Measurements from ENCODE around the gene BTBD17. TPM values are rescaled to one million over a fixed set of nuclear protein-coding genes. Genes with fewer than 3 reads are reported as not detected.

The BTBD17 gene
- total and polyA plus RNA-seq, 2 experiments from 2014 or later = 0.39 to 1.3 TPM

DNA sequence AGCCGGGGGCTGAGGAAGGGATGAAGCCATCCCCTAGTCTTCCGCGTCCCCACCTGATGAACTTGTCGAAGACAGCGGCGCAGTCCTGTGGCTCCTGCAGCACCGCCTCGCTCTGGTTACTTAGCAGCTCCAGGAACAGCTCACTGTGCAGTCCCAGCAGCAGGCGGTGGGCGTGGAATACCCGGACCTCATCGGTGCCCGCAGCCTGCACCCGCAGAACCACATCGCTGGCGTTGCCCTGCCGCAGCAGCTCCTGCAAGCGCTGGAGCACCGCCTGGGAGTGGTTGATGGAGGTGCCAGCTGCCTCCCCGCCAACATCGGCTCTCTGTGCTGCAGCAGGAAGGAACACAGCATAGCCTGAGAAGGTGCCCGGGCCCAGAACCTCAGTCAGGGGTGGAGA, 1.8 kb downstream of the BTBD17 start:
- Histone ChIP-seq H3K36me3 (replicated peaks; ENCODE audit: insufficient read depth, low read depth) (no peaks in the 10 kb centered on the region), H3K4me1 (ENCODE audit: insufficient read depth) (no peaks in the 10 kb centered on the region), H3K9me3 (ENCODE audit: low read depth) (no peaks in the 10 kb centered on the region), H2AFZ (no peak overlapping the region), H3K27me3 (peaks cover 21% of the 10 kb centered on the region), H3K27ac (no peak overlapping the region), H3K9me2 (replicated peaks; ENCODE audit: insufficient read depth) (no peaks in the 10 kb centered on the region), H4K20me1 (ENCODE audit: insufficient read depth, poor library complexity, severe bottlenecking) (no peaks in the 10 kb centered on the region), H3K79me2 (no peaks in the 10 kb centered on the region), H3K4me3 (no peak overlapping the region), H3K4me2 (no peak overlapping the region)
- DNase-seq (ENCODE audit: low spot score) = no peak
- TF ChIP-seq EZH2phosphoT487 (IDR thresholded peaks at IDR 0.05; ENCODE audit: low read depth, severe bottlenecking, unreplicated experiment) (no peak), EZH2 (IDR thresholded peaks at IDR 0.05; ENCODE audit: borderline replicate concordance) (no peak), CTCF (IDR thresholded peaks at IDR 0.05; ENCODE audit: poor library complexity) (no peak)
- WGBS (ENCODE audit: low lambda C conversion rate, missing lambda C conversion rate) = 97% methylated on average over 21 of the region's 22 CpGs

- TF ChIP-seq EZH2 (IDR thresholded peaks at IDR 0.05; ENCODE audit: borderline replicate concordance) (no peak), CTCF (IDR thresholded peaks at IDR 0.05; ENCODE audit: poor library complexity) (no peak), EZH2phosphoT487 (IDR thresholded peaks at IDR 0.05; ENCODE audit: low read depth, severe bottlenecking, unreplicated experiment) (no peak)
- no peak for DNase-seq (ENCODE audit: low spot score)
- Histone ChIP-seq H3K9me2 (replicated peaks; ENCODE audit: insufficient read depth) (no peaks in the 10 kb centered on the region), H3K79me2 (no peaks in the 10 kb centered on the region), H3K9me3 (ENCODE audit: low read depth) (no peaks in the 10 kb centered on the region), H3K4me1 (ENCODE audit: insufficient read depth) (no peaks in the 10 kb centered on the region), H3K27ac (no peak overlapping the region), H3K4me2 (no peak overlapping the region), H3K27me3 (peaks cover 31% of the 10 kb centered on the region), H2AFZ (no peak overlapping the region), H4K20me1 (ENCODE audit: insufficient read depth, poor library complexity, severe bottlenecking) (no peaks in the 10 kb centered on the region), H3K4me3 (no peak overlapping the region), H3K36me3 (replicated peaks; ENCODE audit: insufficient read depth, low read depth) (no peaks in the 10 kb centered on the region)
- 85% methylated on average over 9 of the region's 9 CpGs for whole genome bisulfite sequencing (ENCODE audit: low lambda C conversion rate, missing lambda C conversion rate)
Measured at GRCh38 chr17:74358697-74359096, 3.0 kb downstream of the BTBD17 start.

GRCh38 chr17:74357466-74357809, 4.2 kb downstream of the BTBD17 start:
- peak overlapping the region; percentile 53 for H3K4me2 ChIP-seq

More at GRCh38 chr17:74357466-74357809, 4.2 kb downstream of the BTBD17 start:
- Histone ChIP-seq H3K9me3 (ENCODE audit: low read depth) (no peaks in the 10 kb centered on the region), H3K36me3 (replicated peaks; ENCODE audit: insufficient read depth, low read depth) (no peaks in the 10 kb centered on the region), H3K27ac (no peak overlapping the region), H4K20me1 (ENCODE audit: insufficient read depth, poor library complexity, severe bottlenecking) (no peaks in the 10 kb centered on the region), H2AFZ (no peak overlapping the region), H3K27me3 (peaks cover 42% of the 10 kb centered on the region), H3K9me2 (replicated peaks; ENCODE audit: insufficient read depth) (no peaks in the 10 kb centered on the region), H3K4me1 (ENCODE audit: insufficient read depth) (no peaks in the 10 kb centered on the region), H3K4me3 (no peak overlapping the region), H3K79me2 (no peaks in the 10 kb centered on the region)
- DNase-seq (ENCODE audit: low spot score) = no peak
- TF ChIP-seq CTCF (IDR thresholded peaks at IDR 0.05; ENCODE audit: poor library complexity) (no peak), EZH2 (IDR thresholded peaks at IDR 0.05; ENCODE audit: borderline replicate concordance) (no peak), EZH2phosphoT487 (IDR thresholded peaks at IDR 0.05; ENCODE audit: low read depth, severe bottlenecking, unreplicated experiment) (no peak)
- WGBS (ENCODE audit: low lambda C conversion rate, missing lambda C conversion rate) = 78% methylated on average over 14 of the region's 32 CpGs
